ENCODE results near the gene TOP1. TPM values are rescaled to one million over a fixed set of nuclear protein-coding genes. Genes with fewer than 3 reads are reported as not detected.
"Not testable (repeated sequence)": the region's sequence is repeated elsewhere in the genome, so short reads cannot be mapped to it uniquely, and the experiment has no call there.

TOP1 gene
- total RNA-seq, 1 donor from 2014 or later, result 20.6 TPM

DNA sequence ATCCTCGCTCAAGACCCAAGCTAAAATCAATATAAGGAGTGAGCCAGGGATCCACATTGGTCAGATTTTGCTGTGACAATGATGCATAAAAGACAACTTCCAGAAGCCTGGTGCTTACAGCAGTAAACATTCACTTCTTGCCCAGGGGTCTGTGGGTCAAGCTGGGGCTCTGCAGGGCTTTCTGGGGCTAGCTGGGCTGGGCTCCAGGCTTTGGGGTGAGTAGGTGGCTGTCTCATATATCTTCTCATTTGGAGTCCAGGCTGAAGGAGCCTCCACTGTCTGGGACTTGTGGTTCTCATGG, 25.8 kb upstream of the TOP1 start:
- no peak for ATAC-seq (ENCODE audit: poor library complexity)
- DNase-seq, result no peak
- intact Hi-C loops (cut with DNase I), result no loop called here

DNA sequence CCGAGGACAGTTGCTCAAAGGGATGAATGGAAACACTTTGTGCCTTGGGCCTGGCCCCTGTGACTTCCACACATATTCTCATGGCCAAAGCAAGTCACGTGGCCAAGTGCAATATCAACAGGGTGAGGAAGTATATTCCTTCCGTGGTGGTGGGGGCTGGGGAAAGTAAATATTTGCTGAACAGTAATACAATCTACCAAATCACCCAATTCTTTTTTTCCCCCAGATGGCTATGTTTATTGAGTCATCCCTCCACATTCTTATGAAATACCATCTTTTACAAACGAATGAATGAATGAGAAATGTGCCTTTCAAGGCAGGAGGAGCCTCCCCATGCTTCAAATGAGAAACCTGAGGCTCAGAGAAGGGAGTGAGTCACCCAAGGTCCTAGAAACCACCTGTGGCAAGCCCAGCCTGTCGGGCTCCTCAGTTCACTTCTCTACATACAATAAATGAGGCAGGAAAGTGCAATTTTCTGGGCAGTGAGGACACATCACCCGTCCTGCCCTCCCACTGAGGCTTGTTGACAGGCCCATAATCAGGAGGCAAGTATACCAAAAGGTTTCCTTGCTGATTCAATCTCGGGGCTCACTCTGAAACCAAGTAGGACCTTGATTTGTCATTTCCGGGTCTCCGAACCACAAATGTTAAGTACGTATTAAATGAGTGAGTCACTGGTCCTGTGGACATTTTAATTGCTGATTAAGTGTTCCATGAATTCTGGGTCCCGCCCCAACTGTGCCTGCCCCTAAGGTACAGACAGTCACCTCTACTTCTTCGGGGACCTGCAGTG, 25.3 kb upstream of the TOP1 start:
- intact Hi-C loops (cut with DNase I), result no loop called here
- ATAC-seq (ENCODE audit: poor library complexity) (peak; percentile 69), DNase-seq (peak; percentile 60)

DNA sequence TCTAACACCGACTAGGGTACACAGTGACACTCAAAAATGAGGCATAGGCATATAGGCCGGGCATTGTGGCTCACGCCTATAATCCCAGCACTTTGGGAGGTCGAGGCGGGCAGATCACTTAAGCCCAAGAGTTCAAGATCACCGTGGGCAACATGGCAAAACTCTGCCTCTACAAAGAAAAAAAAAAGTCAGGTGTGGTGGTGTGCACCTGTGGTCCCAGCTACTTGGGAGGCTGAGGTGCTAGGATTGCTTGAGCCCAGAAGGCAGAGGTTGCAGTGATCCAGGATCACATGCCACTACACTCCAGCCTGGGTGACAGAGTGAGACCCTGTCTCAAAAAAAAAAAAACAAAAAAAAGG, 24.7 kb upstream of the TOP1 start:
- ATAC-seq (ENCODE audit: poor library complexity); intact Hi-C loops (cut with DNase I); DNase-seq: not testable (repeated sequence)

DNA sequence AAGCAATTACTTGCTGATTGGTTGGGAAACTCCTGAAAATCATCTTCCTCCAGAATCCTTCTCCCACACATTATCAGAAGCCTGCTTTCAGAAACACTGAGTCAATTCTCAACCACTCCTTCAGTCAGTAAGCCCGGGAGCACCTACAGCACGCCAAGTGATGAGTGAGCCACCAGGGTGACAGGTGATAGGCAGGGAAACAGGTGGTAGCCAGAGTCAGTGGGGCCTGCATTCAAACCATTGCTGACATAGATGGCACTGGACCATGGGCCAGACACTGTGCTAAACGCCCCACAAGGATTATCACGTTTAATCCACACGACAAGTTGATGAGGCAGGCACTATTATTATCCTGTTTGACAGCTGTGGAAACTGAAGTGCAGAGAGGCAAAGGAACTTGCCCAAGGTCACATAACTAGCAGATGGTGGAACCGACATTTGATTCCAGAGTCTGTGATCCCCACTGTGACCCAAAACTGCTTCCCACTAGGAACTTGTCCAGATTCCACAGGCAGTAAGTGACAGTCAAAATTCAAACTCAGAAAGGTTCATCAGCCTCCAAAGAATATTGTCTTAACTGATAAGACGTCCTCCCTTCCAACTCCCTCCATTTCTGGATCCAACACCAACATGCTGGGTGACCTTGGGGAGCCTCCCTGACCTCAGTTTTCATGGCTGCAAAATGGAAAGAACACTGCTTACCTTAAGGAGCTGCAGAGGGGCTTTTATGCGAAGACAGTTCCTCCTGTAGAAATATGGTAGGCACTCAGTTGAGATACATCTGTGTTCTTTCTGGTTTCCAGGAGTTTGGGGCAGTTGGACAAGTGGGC, 23.9 kb upstream of the TOP1 start:
- ATAC-seq (ENCODE audit: poor library complexity) (peak; percentile 44), DNase-seq (no peak)

DNA sequence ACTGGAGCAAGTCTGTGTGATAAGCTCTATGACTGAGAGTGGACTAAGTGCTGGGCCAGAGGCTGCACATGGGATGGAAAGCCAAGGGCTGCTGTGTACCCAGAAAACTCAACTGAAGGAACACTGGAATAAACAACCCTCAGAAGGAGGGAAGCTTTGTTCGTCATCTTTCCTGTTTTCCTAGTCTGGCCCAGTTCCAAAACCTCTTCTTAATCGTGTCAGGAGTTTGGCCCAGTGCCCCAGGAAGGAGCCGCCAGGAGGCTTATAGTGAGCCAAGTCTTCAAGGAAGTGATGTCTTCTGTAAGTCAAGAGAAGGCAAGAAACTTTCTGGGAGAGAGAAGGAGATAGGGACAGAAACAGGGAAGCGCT, 23.3 kb upstream of the TOP1 start:
- intact Hi-C loops (cut with DNase I), result no loop called here
- ATAC-seq (ENCODE audit: poor library complexity) (peak; percentile 79), DNase-seq (peak; percentile 91)

More for the DNA sequence above, 23.9 kb upstream of the TOP1 start:
- intact Hi-C loops (cut with DNase I), result no loop called here

DNA sequence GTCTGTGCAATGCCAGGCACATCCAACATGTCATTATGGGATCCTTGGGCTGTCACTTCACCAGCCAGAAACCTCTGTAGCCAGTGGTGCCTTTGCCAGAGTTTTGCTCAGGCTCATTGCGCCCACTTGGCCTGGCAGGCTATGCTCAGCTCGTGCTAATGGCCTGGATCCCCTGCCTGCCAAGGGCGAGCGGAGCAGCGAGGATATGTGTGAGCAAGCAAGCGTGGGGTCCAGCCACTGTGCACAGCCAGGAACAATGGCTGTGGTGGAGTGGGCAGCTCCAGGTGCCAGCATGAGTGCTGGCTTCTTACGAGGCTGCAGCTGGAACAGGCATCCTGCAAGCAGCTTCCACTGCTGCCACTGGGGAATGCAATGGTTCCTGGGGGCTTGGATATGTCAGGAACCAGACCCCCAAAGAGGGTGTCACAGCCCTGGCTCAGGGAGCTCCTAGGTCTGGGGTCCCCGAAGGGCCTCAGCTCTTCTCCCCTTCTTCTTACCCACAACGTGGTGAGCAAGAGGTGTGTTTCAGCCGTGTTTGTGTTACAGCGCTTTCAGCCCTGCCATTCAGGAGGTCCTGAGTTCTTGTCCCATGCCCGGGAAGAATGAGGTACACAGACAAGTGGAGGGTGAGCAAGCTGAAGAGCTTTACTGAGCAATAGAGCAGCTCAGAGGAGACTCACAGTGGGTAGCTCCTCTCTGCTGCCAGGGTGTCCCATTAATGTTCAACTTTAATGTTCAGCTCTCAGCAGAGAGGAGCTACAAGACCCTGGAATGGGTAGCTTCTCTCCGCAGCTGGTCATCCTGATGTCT, 22.3 kb upstream of the TOP1 start:
- DNase-seq, result no peak
- no peak for ATAC-seq (ENCODE audit: poor library complexity)
- intact Hi-C loops (cut with DNase I), result no loop called here

DNA sequence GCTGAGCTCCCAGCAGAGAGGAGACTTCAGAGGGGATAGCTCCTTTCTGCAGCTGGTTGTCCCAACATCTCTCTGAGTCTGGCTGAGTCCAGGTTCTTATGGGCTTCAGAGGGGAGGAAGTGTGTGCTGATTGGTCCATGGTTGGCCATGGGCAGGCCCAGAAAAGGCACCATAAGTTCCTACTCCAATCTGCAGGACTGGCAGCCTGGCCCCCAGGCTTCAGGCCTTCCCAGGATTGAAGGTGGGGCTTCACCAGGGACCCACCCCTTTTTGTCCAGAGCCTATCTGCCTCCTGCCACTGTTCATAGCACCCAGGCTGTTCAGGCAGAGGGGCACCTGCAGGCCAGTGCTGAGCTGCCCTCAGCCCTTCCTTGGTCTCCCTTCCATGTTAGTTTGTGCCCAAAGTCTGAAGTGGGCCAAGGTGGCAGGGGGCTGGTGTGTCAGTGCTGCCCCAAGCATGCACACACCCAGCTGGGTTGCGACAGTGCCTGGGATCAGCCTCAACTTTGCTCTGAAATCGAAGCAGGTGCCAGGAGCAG, 21.6 kb upstream of the TOP1 start:
- no peak for DNase-seq
- no peak for ATAC-seq (ENCODE audit: poor library complexity)
- intact Hi-C loops (cut with DNase I), result no loop called here

DNA sequence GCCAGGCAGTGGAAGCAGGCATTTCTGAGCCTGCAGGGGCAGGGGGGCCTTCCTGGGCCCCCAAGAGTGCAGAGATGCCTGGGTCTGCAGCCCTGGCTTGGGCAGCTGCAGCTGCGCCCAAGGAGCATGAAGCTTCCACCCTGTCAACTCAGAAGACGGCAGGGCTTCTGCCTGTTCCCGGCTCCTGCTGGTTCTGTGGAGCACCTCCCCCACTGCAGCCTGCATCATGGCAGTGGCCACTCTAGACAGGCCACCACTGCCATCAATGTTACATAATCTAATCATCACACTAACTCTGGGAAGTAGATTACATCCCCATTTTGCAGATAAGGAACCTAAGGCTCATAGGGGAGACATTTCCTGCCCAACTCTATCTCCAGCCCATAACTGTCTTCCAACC, 21.1 kb upstream of the TOP1 start:
- ATAC-seq (ENCODE audit: poor library complexity), result no peak
- intact Hi-C loops (cut with DNase I), result no loop called here

DNA sequence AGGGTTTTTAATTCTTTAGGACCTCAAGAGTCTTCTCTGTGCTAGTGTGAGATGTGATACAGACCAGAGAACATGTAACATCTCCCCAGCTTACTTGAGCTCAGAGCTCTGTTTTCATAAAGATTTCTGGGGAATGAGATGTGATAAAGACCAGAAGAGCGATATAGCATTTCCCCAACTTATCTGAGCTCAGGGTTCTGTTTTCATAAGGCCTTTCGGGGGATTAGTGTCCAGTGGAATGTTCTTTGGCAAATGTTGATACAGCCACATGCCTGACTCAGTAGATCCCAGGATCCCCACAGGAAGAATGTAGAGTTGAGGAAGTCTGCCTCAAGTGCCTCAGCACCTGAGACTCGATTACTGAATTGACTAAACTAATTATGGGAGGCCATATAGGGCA, 18.7 kb upstream of the TOP1 start:
- intact Hi-C loops (cut with DNase I), result no loop called here
- ATAC-seq (ENCODE audit: poor library complexity), result no peak
- no peak for DNase-seq

More for the DNA sequence above, 21.1 kb upstream of the TOP1 start:
- no peak for DNase-seq

DNA sequence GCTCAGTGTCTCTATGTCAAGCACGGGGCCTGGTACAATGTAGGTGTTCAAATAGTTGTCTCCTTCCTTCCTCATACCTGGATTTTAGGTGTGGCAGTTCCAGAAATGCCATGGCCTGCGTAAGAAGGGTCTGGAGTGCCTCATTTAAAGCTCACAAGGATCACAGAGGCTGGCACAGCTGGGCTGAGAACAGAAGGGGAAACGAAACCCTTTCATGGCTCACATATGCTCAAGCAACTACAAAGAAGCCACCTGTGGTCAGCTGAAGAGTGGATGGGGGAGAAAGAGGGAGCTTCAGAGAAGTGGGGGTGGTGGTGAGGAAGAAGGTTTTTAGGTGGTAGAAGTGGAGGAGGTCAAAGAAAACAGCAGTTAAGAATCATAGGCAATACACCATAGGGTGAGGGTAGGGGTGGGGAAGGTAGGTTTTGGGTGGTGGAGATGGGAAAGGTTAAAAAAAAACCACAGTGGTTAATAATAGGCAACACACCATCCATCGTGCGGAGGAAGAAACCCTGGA, 17.0 kb upstream of the TOP1 start:
- DNase-seq, result no peak
- no peak for ATAC-seq (ENCODE audit: poor library complexity)
- intact Hi-C loops (cut with DNase I), result no loop called here

DNA sequence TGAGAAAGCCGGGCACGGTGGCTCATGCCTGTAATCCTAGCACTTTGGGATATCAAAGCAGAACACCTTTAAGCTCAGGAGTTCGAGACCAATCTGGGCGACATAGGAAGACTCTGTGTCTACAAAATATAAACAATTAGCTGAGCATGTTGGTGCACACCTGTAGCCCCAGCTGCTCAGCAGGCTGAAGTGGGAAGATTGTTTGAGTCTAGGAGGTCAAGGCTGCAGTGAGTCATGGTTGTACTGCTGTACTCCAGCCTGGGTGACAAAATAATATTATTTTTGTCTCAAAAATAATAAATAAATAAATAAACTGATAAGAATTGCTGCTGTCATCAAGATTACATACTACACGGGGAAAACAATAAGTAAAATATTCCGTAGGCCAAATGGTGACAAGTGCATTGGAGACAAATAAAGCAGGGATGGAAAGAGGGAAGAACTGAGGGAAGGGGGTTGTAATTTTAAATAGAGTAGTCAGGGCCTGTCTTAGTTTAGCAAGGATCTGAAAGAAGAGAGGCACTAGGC, 14.0 kb upstream of the TOP1 start:
- DNase-seq (no peak), ATAC-seq (ENCODE audit: poor library complexity) (no peak)
- intact Hi-C loops (cut with DNase I), result no loop called here

DNA sequence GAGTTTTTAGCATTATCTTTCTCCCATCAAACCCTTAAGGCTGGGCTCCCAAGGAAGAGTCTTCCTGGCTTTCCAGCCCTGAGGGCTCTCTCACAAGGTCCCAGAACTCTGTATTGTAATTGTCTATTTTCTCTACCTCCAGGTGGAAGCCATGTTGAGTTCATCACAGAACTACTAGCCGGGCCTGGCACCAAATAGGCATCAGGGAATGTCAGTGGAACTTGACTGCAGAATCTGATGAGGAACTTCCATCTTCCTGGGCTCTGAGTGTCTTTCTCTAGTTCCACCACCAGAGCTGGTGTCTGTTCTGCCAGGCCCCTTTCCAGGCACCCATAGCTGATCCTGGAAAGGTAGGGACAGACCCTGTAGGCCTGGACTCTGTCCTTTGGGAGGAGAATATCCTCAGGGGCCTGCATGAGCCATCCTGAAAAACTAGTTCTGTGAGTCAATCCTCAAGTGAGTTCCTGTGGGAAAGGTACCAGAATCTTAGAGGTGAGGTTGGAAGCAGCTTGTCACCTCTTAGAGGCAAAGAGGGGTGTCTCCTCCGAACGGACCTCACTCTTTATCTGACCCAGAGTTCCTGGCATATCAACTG, 11.1 kb upstream of the TOP1 start:
- ATAC-seq (ENCODE audit: poor library complexity), result no peak
- no peak for DNase-seq
- intact Hi-C loops (cut with DNase I), result no loop called here

DNA sequence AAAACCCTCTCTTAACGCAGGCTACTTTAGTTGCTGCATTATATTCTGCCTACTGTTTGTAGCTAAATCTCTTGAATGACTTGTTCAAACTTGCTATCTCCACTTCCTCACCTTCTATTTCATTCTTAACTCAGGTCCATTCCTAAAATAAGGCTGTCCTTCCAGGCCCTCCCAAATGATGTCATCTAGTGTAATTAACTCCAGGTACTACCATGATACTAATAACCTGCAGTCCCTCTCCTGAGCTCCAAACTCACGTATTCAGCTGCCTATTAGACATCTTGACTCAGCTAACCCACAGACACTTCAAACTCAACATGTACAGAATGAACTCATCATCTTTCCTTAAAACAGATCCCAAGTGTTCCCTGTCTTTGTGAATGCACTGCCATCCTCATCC, 10.5 kb upstream of the TOP1 start:
- intact Hi-C loops (cut with DNase I), result no loop called here
- no peak for ATAC-seq (ENCODE audit: poor library complexity)
- DNase-seq, result no peak

DNA sequence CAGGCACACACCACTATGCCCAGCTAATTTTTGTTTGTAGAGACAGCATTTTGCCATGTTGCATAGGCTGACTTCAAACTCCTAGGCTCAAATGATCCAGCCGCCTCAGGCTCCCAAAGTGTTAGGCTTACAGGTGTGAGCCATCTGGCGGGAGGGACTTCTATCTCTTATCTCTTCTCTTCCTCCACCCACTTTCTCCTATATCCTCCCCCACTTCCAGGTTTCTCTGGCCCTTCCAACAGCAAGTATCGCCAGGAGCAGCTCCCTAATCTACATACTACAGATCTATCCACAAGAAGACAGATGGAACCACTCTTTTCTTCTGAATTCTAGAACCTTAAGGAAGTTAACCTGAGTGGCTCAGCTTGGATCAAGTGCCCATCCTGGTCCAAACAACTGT, 5.1 kb upstream of the TOP1 start:
- intact Hi-C loops (cut with DNase I), result no loop called here
- no peak for ATAC-seq (ENCODE audit: poor library complexity)
- DNase-seq, result no peak

DNA sequence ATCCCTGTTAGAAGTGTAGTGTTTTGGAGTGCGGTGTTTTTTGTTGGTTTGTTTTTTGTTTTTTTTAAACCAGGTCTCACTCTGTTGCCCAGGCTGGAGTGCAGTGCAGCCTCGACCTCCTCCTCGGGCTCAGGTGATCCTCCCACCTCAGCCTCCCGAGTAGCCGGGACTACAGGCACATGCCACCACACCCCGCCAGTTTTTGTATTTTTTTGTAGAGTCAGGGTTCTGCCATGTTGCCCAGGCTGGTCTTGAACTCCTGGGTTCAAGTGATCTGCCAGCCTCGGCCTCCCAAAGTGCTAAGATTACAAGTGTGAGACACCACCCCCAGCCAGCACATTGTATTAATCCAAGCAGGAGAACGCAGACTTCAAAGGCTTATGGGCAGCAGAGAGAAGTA, 1.3 kb upstream of the TOP1 start:
- no peak for DNase-seq
- intact Hi-C loops (cut with DNase I), result loop anchor here (5.0 kb wide), 1 partner anchor 50 kb away; no protein-coding TSS in a partner anchor
- ATAC-seq (ENCODE audit: poor library complexity), result no peak

DNA sequence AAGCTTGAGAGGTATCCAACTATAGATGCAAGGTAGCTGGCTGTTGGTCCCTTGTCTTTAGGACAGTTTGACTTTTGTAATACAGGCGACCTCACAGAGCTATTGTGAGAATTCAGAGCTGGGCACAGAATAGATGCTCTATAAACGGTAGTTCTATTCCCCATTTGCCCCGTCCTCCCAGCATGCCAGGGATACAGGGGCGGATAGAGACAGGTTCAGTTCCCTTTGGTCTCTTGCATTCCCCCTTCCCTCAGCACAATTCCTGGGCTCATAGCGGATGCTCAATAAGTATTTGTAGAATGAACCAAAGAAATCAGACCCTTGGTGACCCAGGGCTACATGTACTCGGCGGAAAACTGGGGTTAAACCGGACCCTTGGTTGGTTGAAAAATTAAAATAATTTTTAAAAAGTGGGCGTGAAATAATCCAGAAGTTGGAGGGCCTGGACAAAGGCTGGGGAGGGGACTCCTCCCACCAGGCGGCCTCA, 707 bp upstream of the TOP1 start:
- intact Hi-C loops (cut with DNase I), result loop anchor here (5.0 kb wide), 1 partner anchor 49 kb away; no protein-coding TSS in a partner anchor
- DNase-seq (no peak), ATAC-seq (ENCODE audit: poor library complexity) (no peak)

DNA sequence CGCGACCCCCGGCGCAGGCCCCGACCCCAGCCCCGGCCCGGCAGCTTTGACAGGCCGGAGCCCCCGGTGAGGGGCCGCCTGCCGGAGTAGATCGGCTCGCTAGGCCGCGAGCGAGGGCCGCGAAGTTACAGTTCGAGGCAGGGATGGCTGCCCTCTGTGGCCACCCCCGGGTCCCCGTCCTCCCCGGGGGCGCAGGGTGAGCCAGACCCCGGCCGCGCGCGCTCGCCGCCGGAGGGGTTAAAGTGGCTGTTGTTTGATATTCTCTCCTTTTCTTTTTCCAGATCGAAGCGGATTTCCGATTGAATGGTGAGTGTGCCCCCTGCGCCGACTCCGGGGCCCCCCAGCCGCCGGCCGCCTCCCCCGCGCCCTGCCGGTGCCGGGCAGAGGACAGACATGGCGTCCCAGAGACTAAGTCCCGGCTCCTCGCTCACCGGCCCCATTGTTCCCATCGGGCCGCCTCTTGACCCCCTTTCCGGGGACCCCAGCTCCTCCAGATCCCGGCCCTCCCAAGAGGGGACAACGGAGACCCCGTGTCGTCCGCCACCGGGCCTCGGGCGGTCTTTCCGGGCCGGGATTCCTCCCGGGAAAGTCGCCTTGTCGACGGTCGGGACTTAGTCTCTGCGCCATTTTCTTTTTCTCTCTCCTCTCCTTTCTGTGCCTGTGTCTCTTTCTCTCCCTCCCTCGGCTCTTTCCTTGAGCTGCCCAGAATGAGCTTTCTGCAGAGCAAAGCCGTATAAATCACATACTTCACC, 704 bp downstream of the TOP1 start:
- intact Hi-C loops (cut with DNase I), result loop anchor here (5.0 kb wide), 1 partner anchor 48 kb away; no protein-coding TSS in a partner anchor
- ATAC-seq (ENCODE audit: poor library complexity) (peak; percentile 54), DNase-seq (peak; percentile 51)

DNA sequence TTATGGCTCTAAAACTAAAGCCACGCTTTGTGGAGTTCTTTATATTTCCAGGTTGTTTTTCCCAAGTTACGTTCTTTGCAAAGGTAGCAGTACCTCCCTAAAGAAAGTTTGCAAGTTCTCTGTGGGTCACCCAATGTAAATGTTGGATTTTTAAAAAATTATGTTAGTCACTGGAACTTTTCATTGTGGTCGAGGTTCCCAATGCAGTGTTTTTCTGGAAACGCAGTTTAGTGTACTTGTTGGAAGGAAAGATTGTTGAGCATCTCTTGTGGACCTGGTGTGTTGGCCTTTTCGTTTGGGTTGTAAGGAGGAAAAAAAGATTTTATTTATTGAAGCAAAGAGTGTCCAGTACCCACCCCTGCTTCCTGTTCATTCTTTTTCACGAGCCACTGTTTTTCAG, 1.4 kb downstream of the TOP1 start:
- no peak for ATAC-seq (ENCODE audit: poor library complexity)
- DNase-seq, result no peak
- intact Hi-C loops (cut with DNase I), result no loop called here

Data from Right ventricle myocardium superior (tissue), 1 donor.